Activated naive CD4-positive, alpha-beta T cell treated with anti-CD3 and anti-CD28 coated beads, Interleukin-2, amount 50 U/mL, for 72 hours (primary cell): ENCODE data around the gene LAMC1. TPM values are rescaled to one million over a fixed set of nuclear protein-coding genes. Genes with fewer than 3 reads are reported as not detected.
"Not testable (repeated sequence)": the region's sequence is repeated elsewhere in the genome, so short reads cannot be mapped to it uniquely, and the experiment has no call there.

Experiments used
- ATAC-seq, 2 donors: fragments of 150-1000 bp; cut with Tn5 transposase; 2 replicates each; pipeline ENCODE4 v1.10.0; 2021; ENCODE audit warnings: mild to moderate bottlenecking in 2 of 2, moderate library complexity in 2 of 2
- DNase-seq, 2 donors: peaks; one replicate each; pipeline ENCODE4 v3.0.0; 2021 to 2022; ENCODE audit warnings: low spot score in 2 of 2
- H3K27ac Mint-ChIP-seq, 2 donors: one replicate each; pipeline ENCODE4 v1.8.0; 2022; ENCODE audit warnings: mild to moderate bottlenecking in 2 of 2, mixed read lengths in 2 of 2
- H3K36me3 Mint-ChIP-seq, 2 donors: one replicate each; pipeline ENCODE4 v1.8.0; 2022; ENCODE audit warnings: mixed read lengths in 2 of 2
- H3K9me3 Mint-ChIP-seq, 2 donors: one replicate each; pipeline ENCODE4 v1.8.0; 2022; ENCODE audit warnings: mixed read lengths in 2 of 2
- total RNA-seq, 2 donors: library from RNA; stranded (reverse); gene quantifications; one replicate each; pipeline ENCODE4 v1.2.3, GENCODE V29; 2022

LAMC1 gene
- total RNA-seq, 2 donors from 2014 or later, result not detected

DNA sequence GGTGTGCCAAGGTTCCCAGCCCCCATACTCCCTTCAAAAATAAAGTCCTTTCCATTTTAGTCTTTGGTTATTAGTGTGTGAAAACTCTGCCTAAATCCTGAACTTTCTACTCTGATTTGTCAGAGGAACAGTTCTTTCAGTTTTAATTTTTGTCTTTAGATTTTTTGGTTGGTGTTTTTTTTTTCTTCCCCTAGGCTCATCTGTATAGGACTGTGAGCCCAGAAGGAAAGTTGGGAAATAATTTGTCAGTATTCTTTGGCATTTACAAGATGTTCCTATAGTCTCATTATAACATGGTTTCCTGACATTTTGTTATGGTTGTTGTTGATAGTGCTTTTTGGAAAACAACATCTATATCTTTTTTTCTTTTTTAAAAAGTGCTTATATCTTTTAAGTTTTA lies 38.0 kb downstream of the LAMC1 start:
- no peaks in the 10 kb centered on the region for H3K36me3 Mint-ChIP-seq
- H3K9me3 Mint-ChIP-seq, result peaks cover 0 to 3% of the 10 kb centered on the region in 2 donors
- no peak for DNase-seq
- H3K27ac Mint-ChIP-seq, result no peak overlapping the region
- ATAC-seq, result no peak

DNA sequence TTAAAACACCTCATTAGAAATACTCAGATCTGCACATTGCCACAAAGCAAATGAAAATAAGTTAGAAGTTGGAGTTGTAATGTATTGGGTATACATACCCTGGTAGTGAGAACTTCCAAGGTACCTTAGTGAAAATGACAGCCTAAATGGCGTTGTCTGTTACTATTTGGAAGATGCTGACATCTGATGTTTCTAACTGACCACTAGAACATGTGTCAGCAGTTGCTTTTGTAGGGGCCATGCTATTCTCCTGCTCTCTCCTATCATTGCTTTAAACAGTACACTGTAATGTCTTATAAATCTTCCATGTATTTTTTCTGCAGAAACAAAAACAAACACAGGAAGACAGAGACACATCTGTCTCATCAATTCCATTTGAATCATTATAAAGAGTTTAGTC lies 40.1 kb downstream of the LAMC1 start:
- no peaks in the 10 kb centered on the region for H3K36me3 Mint-ChIP-seq
- H3K9me3 Mint-ChIP-seq, result peaks cover 0 to 3% of the 10 kb centered on the region in 2 donors
- ATAC-seq (no peak), DNase-seq (no peak)
- H3K27ac Mint-ChIP-seq, result no peak overlapping the region

DNA sequence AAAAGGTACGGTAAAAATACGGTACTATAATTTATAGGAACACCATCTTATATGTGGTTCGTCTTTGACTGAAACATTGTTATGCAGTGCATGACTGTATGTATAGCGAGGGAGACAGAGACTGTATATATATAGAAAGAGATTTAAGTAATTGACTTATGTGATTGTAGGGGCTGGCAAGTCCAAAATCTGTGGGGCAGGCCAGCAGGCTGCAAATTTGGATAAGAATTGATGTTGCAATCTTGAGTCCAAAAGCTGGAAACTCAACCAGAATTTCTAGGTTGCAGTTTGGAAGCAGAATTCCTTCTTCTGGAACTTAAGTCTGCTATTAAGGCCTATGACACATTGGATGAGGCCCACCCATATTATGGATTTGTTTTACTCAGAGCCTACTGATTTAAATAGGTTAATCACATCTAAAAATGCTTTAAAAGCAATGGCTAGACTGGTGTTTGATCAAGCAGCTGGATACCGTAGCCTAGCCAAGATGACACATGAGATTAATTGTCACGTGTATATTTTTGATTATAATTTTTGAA lies 42.0 kb downstream of the LAMC1 start:
- no peak for ATAC-seq
- Mint-ChIP-seq H3K9me3 (peaks cover 0 to 3% of the 10 kb centered on the region in 2 donors), H3K36me3 (no peaks in the 10 kb centered on the region), H3K27ac (no peak overlapping the region)
- DNase-seq, result no peak

DNA sequence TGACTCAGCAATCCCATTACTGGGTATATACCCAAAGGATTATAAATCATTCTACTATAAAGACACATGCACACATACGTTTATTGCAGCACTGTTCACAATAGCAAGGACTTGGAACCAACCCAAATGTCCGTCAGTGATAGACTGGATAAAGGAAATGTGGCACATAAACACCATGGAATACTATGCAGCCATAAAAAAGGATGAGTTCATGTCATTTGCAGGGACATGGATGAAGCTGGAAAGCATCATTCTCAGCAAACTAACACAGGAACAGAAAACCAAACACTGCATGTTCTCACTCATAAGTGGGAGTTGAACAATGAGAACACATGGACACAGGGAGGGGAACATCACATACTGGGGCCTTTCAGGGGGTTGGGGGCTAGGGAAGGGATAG lies 43.2 kb downstream of the LAMC1 start:
- not testable (repeated sequence) for H3K27ac Mint-ChIP-seq, H3K9me3 Mint-ChIP-seq, H3K36me3 Mint-ChIP-seq, DNase-seq, ATAC-seq

DNA sequence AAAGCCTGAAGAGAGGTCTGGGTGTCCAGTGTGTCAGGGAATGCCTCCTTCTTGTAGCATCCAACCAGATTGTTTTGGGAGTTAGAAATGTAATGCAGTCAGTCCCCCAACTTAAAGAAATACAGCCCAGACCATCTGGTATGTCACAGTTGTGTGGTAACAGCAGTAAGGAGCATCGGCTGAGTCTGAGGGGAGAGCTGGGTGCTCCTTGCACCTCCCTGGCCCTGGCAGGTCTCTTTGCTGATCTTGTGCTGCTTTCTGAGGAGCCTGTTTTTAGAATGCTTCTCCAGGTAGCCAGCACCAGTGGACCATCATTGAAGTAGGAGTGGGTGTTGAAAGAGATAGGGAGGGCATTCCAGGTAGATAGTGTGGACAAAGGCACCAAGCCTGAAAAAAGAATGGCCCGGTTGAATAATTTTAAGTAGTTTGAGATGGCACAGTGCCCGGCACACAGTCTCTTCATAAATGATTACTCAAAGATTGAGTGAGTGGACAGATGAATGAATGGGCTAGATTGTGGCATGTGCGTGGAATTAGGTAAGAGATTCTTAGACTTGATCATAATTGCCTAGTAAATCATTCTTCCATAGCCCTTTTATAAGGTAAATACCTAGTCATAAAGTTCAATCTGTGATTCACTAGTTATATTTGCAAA lies 46.5 kb downstream of the LAMC1 start:
- no peak for DNase-seq
- Mint-ChIP-seq H3K36me3 (no peaks in the 10 kb centered on the region), H3K9me3 (peaks cover 0 to 3% of the 10 kb centered on the region in 2 donors), H3K27ac (no peak overlapping the region)
- ATAC-seq, result no peak

DNA sequence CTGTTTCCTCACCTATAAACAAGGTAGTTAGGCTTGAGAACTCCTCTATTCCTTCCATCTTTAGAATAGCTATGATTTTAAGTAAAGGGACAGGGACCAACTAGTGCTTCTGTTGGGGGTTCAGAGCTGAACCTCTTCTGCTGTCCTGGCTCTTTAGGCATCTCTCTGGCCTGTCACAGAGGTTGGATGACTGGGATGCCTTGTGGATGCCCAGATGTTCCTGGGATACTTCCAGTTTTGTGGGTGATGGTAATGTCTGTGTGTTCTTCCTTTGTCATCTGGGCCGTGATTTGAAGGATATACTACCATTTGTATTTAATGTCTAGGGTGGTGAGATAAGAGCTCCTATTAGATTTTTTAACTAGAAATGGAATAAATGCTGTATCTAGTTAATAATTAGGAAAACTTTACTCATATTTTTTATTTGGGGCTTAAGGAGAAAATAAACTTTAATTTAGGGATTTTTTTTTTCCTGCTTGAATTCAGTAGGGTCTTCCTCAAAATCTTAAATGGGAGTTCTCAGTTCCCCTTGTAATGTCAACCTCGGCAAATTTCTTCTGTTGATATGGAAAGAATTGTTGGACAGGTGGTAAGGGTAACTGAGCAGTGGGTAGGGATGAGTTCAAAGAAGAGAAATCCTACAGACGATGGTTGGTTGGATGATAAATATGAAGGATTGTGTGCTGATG lies 47.2 kb downstream of the LAMC1 start:
- DNase-seq (no peak), ATAC-seq (no peak)
- Mint-ChIP-seq H3K36me3 (no peaks in the 10 kb centered on the region), H3K9me3 (no peaks in the 10 kb centered on the region), H3K27ac (no peak overlapping the region)

DNA sequence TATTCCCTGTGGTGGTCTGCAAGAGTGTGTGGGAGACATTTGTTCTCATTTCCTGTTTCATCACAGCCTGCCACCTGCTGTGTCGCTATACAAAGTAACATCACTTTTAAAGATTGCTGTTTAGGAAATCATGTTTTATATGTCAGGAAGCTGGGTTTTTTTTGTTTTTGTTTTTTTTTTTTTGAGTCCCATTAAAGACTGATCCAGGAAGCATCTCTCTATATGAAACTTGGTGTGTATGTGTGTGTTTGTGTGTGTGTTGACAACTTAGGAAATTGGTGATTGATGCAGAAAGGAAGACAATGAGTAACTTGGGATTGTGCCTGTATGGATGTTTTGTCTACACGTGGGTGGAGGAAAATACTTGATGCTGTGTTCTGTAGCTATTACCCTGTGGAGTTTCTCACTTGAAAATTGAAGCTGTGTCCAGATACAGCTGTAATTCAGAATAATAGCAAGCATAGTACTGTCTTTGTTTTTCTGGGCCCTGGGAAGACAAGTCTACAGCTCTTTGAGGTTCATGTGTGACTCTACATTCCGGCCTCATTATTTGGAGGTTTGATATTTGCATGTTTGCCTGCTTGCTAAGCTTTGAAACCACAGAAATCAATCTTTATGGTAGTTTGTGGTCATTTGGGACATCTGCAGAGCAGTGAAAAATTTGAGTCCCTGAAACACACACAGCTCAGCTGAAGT lies 47.9 kb downstream of the LAMC1 start:
- H3K36me3 Mint-ChIP-seq, result no peaks in the 10 kb centered on the region
- no peak for ATAC-seq
- no peak for DNase-seq
- H3K9me3 Mint-ChIP-seq, result no peaks in the 10 kb centered on the region
- H3K27ac Mint-ChIP-seq, result no peak overlapping the region

DNA sequence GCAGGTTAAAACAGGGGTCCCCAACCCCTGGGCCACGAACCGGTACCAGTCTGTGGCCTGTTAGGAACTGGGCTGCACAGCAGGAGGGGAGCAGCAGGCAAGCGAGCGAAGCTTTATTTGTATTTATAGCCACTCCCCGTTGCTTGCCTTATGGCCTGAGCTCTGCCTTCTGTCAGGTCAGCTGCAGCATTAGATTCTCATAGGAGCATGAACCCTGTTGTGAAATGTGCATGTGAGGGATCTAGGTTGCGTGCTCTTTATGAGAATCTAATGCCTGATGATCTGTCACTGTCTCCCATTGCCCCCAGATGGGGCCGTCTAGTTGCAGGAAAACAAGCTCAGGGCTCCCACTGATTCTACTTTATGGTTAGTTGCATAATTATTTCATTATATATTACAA lies 49.4 kb downstream of the LAMC1 start:
- H3K9me3 Mint-ChIP-seq, result not testable (repeated sequence)

DNA sequence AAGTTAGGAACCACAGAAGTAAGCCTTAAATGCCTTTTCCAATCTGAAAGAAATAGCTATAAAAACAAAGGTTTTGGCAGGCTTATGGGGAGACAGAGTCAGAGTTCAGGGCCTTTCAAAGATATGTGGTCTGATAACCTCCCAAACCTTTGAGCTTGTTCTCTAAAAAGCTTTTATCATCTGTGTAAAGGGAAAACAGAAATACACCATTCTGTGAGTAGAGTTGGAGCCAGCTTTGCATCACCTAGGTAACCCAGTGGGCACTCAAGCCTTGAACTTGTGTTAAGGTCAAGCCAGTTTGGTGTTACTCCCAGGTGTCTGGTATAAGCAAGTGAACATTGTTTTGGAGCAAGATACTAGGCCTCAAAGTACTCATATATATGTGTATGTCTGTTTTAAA lies 50.1 kb downstream of the LAMC1 start:
- Mint-ChIP-seq H3K36me3 (no peaks in the 10 kb centered on the region), H3K9me3 (no peaks in the 10 kb centered on the region), H3K27ac (no peak overlapping the region)
- ATAC-seq (no peak), DNase-seq (no peak)

More for the DNA sequence above, 49.4 kb downstream of the LAMC1 start:
- not testable (repeated sequence) for H3K36me3 Mint-ChIP-seq, ATAC-seq, DNase-seq, H3K27ac Mint-ChIP-seq

DNA sequence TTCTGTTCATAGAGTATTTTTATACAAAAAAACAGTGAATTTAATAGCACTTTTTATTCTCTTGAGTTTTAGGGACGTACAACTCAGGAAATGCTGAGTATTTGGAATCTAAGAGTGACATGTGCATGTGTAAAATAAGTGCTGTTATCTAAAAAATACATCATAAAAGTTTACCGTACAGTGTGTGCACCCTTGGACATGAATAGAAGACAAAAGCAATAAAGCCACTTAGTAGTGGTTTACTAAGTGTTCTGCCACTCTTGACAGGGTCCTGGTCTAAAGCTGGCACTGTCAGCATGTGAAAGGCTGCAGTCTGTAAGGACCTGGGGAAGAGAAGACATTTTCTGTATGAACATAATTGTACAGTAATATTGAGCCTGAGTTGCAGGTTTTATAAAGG lies 51.0 kb downstream of the LAMC1 start:
- ATAC-seq (no peak), DNase-seq (no peak)
- Mint-ChIP-seq H3K9me3 (no peaks in the 10 kb centered on the region), H3K36me3 (no peaks in the 10 kb centered on the region), H3K27ac (no peak overlapping the region)

DNA sequence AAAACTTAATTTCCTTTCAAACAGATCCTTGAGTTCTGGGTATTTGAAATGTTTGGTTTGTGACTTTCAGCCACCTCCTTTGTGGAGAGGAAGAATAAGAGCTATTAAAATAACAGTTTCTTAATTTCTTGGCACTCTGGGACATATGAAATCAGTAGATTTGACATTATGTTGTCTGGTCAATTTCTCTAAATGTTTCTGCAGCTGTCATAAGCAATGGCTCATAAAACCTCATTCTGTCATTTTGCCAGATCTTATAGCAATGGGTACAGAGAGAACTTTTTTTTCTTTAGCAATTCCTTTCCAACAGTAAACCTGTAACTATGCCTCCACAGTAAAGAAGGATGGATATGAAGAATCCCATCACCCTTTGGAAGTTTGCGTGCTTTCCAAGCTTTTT lies 52.6 kb downstream of the LAMC1 start:
- H3K9me3 Mint-ChIP-seq, result no peaks in the 10 kb centered on the region
- no peaks in the 10 kb centered on the region for H3K36me3 Mint-ChIP-seq
- no peak overlapping the region for H3K27ac Mint-ChIP-seq
- DNase-seq (no peak), ATAC-seq (no peak)

DNA sequence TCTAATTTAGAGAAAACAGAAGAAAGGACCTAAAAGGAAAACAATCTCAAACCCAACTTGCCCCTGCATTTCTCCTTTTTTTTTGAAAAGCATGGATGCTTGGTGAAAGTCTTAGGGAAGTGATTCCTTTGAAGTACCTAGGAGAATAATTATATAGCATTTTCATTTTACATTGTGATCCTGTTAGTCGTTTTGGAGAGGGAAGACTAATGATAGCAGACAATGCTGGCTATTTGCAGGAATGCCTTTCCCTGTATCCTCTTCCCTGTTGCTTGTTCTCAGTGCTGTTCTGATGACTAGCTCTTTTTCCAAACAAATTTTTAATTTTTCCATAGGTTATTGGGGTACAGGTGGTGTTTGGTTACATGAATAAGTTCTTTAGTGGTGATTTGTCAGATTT lies 53.9 kb downstream of the LAMC1 start:
- ATAC-seq (no peak), DNase-seq (no peak)
- no peaks in the 10 kb centered on the region for H3K9me3 Mint-ChIP-seq
- no peaks in the 10 kb centered on the region for H3K36me3 Mint-ChIP-seq
- no peak overlapping the region for H3K27ac Mint-ChIP-seq

DNA sequence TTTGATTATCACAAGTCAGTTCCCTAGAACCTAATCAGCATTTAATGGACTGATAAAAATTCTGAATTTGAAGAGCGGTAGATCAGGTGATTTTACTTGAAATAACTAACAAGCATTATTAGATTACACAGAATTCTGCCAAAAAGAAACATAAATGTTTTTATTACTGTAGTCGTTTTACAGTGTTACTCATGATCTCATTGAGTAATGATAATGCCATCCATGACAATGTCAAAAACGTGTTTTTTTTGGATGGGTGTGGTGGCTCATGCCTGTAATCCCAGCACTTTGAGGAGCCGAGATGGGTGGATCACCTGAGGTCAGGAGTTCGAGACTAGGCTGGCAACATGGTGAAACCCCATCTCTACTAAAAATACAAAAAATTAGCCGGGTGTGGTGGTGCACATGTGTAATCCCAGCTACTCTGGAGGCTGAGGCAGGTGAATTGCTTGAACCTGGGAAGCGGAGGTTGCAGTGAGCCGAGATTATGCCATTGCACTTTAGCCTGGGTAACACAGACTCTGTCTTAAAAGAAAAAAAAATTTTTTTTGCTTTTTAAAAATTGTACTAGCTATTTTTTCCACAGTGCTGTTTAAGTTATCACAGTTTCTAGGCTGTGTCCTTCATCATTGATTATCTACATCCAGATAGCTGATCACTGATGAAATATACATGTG lies 56.6 kb downstream of the LAMC1 start:
- ATAC-seq, result no peak
- H3K9me3 Mint-ChIP-seq, result no peaks in the 10 kb centered on the region

DNA sequence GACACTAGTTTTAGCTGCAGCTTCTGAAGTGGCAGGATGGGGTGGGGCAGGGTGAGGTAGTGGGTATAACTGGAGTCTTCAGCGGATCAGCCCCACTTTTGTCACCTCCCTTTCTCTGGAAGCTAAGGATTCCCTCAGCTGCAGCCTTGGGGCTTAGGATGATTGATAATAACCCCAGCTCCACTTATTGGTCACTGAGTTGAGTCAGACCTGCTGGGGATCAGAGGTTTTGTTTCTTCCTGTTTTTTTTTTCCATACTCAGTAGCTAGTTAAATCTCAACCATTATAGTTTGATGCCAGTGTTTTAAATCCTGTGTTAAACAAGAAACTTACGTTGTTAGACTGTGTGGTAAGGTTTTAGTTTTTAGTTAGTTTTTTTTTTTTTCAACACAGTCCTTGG lies 57.2 kb downstream of the LAMC1 start:
- no peaks in the 10 kb centered on the region for H3K9me3 Mint-ChIP-seq
- no peak overlapping the region for H3K27ac Mint-ChIP-seq
- DNase-seq (no peak), ATAC-seq (no peak)
- H3K36me3 Mint-ChIP-seq, result no peaks in the 10 kb centered on the region

More for the DNA sequence above, 56.6 kb downstream of the LAMC1 start:
- DNase-seq, result no peak
- Mint-ChIP-seq H3K27ac (no peak overlapping the region), H3K36me3 (no peaks in the 10 kb centered on the region)

DNA sequence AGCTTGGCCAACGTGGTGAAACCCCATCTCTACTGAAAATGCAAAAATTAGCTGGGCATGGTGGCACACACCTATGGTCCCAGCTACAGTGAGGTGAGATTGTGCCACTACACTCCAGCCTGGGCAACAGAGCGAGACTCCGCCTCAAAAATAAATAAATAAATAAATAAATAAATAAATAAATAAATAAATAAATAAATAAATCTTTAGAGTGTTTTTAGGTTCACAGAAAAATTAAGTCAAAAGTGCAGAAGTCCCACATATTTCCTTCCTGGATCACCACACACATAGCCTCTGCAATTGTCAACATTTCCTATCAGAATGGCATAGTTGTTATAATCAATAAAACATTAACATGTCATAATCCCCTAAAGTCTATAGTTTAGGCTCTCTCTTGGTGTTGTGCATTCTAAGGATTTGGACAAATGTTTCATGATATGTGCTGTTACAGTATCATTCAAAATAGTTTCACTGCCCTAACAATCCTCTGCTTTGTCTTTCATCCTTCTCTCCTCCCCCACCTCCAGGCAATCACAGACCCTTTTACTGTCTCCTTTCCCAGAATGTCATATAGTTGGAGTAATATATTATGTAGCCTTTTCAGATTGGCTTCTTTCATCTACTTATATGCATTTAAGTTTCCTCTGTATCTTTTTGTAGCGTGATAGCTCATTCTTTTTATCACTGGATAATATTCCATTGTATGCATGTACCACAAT lies 58.3 kb downstream of the LAMC1 start:
- ATAC-seq (no peak), DNase-seq (no peak)
- no peak overlapping the region for H3K27ac Mint-ChIP-seq
- no peaks in the 10 kb centered on the region for H3K9me3 Mint-ChIP-seq
- no peaks in the 10 kb centered on the region for H3K36me3 Mint-ChIP-seq

DNA sequence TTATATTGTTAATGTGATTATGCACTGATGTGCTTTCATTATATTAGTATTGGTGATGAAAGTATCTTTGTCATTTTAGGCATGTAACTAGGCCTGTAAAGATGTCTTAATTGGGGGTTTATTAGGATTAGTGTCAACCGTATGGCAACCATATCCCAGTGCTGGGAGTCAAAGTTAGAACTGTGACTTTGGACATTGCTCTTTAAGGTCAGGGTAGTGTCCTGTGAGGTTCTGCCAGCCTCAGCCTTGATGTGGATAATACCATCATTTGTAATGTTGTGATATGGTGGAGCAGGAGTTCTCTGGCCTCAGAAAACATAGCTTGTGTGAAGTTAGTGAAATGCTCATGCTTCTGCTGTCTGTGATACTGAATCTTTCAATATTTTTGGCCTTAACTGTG lies 59.4 kb downstream of the LAMC1 start:
- ATAC-seq (no peak), DNase-seq (no peak)
- Mint-ChIP-seq H3K36me3 (no peaks in the 10 kb centered on the region), H3K27ac (no peak overlapping the region), H3K9me3 (no peaks in the 10 kb centered on the region)
